ENCODE measurements around the gene MXRA8. TPM values are rescaled to one million over a fixed set of nuclear protein-coding genes. Genes with fewer than 3 reads are reported as not detected.

MXRA8 gene
- total RNA-seq, 4 donors from 2014 or later, result 57.1 to 143 (median 106) TPM

GRCh38 chr1:1348420-1349255, 9.7 kb downstream of the MXRA8 start:
- no peaks in the 10 kb centered on the region for H3K9me3 ChIP-seq
- 3% methylated on average over 38 of the region's 109 CpGs; no CpG with 5 or more reads in 1 of the 2 donors for WGBS, 2 donors
- no peaks in the 10 kb centered on the region for H3K27me3 ChIP-seq
- peak overlapping the region; percentile 38 to 57 (median 47) for H3K4me3 ChIP-seq (replicated peaks in 1 of 3)
- TF ChIP-seq CTCF (IDR thresholded peaks at IDR 0.05) (no peak), POLR2A (IDR thresholded peaks at IDR 0.05) (no peak)
- H3K27ac ChIP-seq, result peak overlapping the region; percentile 5 to 54 (median 51)
- peaks cover 32 to 55% of the 10 kb centered on the region in 2 donors for H3K4me1 ChIP-seq
- H3K36me3 ChIP-seq, result no peaks in the 10 kb centered on the region
- intact Hi-C loops (cut with DNase I), result no loop called here
- DNase-seq, result peak; percentile 67 to 73

- WGBS, 2 donors, result 18 to 31% methylated on average over 8 to 10 of the region's 26 CpGs
- Histone ChIP-seq H3K36me3 (no peaks in the 10 kb centered on the region), H3K27me3 (no peaks in the 10 kb centered on the region), H3K4me1 (peaks cover 32 to 49% of the 10 kb centered on the region in 2 donors), H3K4me3 (replicated peaks in 1 of 3) (peak overlapping the region in 2 of 3 donors; percentile 38 to 57), H3K9me3 (no peaks in the 10 kb centered on the region), H3K27ac (peak overlapping the region; percentile 5 to 54 (median 51))
- DNase-seq, result peak; percentile 68 to 70
- intact Hi-C loops (cut with DNase I), result loop anchor here (2.0 kb wide), 1 partner anchor 21 kb away; no protein-coding TSS in a partner anchor
- no peak for TF ChIP-seq CTCF (IDR thresholded peaks at IDR 0.05)
- peak in 1 of 2 donors; percentile 33 for TF ChIP-seq POLR2A (IDR thresholded peaks at IDR 0.05)
Measured at GRCh38 chr1:1347663-1348419, 10.5 kb downstream of the MXRA8 start.

- TF ChIP-seq CTCF (IDR thresholded peaks at IDR 0.05) (no peak), POLR2A (IDR thresholded peaks at IDR 0.05) (no peak)
- Histone ChIP-seq H3K27me3 (no peaks in the 10 kb centered on the region), H3K9me3 (no peaks in the 10 kb centered on the region), H3K4me1 (peaks cover 32 to 49% of the 10 kb centered on the region in 2 donors), H3K36me3 (no peaks in the 10 kb centered on the region), H3K27ac (peak overlapping the region in 2 of 3 donors; percentile 51 to 54), H3K4me3 (replicated peaks in 1 of 3) (no peak overlapping the region)
- intact Hi-C loops (cut with DNase I), result loop anchor here (2.0 kb wide), 1 partner anchor 20 kb away; no protein-coding TSS in a partner anchor
- no peak for DNase-seq
- 73 to 83% methylated on average over 5 to 6 of the region's 10 CpGs for WGBS, 2 donors
Measured at GRCh38 chr1:1347026-1347595, 11.2 kb downstream of the MXRA8 start.

- TF ChIP-seq CTCF (IDR thresholded peaks at IDR 0.05), result no peak
- intact Hi-C loops (cut with DNase I), result loop anchor here (2.0 kb wide), 1 partner anchor 20 kb away; no protein-coding TSS in a partner anchor
- no peaks in the 10 kb centered on the region for H3K27me3 ChIP-seq
- H3K27ac ChIP-seq, result no peak overlapping the region
- H3K36me3 ChIP-seq, result peaks cover 0 to 3% of the 10 kb centered on the region in 2 donors
- H3K9me3 ChIP-seq, result no peaks in the 10 kb centered on the region
- peaks cover 30 to 44% of the 10 kb centered on the region in 2 donors for H3K4me1 ChIP-seq
- WGBS, 2 donors, result 83 to 96% methylated on average over 7 to 10 of the region's 10 CpGs
- no peak overlapping the region for H3K4me3 ChIP-seq (replicated peaks in 1 of 3)
- no peak for DNase-seq
Measured at GRCh38 chr1:1346501-1346890, 11.9 kb downstream of the MXRA8 start.

Measured in thyroid gland (tissue), 4 donors.